Hepatic stellate cell (primary cell): Measurements from ENCODE around the gene LMOD3.

Source experiments
- DNase-seq: peaks from one replicate; pipeline ENCODE4 v3.0.0; 2011; ENCODE audit warnings: low spot score

LMOD3 gene

GRCh38 chr3:69091389-69092029 is 30.9 kb downstream of the LMOD3 start:
- DNase-seq, result no peak

DNA sequence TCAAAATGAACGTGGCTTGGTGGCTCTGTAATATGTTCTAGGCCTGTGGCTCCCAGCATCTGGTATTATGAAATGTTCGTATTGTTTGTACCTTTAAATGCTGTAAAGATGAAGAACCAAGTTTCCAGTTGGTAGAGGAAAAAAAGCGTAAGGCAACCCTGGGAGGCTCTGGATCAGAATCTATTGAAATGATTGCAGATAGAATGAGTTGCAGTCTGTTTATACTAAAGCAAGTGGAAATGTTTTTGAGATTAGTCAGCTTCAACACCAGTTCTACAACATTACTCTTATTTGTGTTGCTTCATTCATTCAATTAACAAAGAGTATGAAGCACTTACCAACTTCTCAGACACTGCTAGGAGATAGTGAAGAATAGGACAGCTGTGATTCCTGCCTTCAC is 32.4 kb downstream of the LMOD3 start:
- peak; percentile 33 for DNase-seq

- DNase-seq, result peak; percentile 17
Observed at GRCh38 chr3:69088063-69088462, 34.3 kb downstream of the LMOD3 start.

DNA sequence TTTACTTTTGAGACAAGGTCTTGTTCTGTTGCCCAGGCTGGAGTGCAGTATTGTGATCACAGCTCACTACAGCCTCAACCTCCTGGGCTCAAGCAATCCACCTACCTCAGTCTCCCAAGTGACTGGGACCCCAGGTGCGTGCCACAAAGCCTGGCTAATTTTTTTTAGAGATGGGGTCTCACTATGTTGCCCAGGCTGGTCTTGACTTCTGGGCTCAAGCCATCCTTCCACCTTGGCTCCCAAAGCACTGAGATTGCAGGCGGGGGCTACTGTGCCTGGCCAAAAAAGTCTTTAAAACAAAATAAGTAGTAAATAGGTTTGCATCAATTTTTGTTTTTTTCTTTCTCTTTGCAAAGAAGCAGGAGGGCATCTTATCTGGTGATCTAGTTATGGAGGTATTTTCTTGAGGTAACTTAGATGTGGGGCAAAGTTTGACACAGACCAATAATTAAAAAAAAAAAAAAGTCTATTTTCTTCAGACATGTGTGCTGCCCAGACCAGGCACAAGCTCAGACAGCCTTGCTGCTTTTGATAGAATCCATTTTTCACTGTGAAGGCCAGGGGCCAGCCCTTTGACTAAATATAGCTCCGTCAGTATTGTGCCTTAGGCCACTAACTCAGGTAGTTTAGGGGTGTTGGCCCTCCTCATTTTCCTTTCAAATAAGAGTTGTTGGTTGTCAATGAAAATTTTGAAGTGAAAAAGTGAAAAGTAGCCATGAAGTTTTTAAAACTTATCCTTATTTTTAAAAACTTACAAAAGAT is 35.2 kb downstream of the LMOD3 start:
- no peak for DNase-seq

GRCh38 chr3:69085833-69086722 is 36.3 kb downstream of the LMOD3 start:
- peak; percentile 32 for DNase-seq

DNA sequence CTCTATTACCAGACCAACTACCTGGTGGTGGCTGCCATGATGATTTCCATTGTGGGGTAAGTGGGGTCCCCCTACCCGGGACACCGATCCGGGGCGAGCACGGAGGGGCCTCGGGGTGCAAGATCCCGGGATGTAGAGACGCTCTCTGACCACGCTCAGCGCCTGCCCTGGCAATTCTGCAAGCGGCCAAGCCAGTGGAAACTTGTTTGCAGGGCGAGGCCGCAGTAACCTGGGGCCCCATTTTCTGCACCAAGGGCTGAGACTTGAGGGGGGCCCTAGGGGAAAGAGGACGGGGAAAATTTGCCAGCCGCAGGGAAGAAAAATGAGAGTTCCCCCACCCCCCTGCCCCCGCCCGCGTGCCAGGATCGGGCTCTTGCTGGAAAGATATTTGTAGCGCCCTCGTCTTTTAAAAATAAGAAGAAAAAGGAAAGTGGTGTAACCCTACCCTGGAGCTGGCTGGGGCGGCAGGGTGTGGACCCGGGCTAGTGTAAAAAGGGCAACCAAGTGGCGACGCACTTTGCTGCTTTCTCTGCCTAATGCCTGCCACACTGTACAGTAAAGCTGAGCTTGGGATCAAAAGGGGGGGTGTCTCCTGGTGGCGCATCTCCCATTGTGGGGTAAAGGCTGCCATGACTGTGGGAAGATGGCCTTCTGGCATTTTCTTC is 37.1 kb downstream of the LMOD3 start:
- DNase-seq, result peak; percentile 20

DNA sequence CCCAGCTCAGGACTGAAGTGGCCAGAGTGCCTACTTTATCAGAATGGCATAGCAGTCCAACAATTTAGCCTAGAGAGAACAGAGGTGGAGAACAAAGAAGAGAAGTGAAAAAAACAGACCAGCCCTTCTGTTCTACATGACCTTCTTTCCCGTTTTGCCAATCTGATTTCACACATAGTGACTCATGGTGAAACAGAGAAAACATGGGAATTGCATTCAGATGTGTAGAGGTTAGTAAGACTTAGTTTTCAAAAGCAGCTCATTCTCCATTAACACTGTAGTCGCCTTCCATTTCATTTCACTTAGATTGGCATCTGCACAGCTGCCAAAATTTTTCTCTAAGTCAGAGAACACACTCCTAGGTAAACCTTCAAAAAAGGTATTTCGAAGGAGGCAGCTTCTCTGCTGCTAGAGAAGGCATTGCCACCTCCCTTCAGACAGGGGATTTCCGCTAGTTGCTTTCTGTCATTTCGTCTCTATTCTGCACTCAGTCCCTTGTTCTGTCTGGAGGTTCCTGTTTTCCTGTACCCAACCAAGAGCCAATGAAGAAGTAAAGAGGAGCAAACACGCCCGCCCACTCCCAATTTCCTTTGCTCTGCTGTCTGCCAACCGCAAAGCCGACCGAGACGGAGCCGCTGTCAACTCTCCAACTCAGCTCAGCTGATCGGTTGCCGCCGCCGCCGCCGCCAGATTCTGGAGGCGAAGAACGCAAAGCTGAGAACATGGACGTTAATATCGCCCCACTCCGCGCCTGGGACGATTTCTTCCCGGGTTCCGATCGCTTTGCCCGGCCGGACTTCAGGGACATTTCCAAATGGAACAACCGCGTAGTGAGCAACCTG is 37.8 kb downstream of the LMOD3 start, which contains the start of gene ARL6IP5:
ARL6IP5 (plus strand) TSS at position 612 of the 842 bp plus-strand sequence; CDS start at position 723, 111 bp downstream.
- peak; percentile 62 for DNase-seq

DNA sequence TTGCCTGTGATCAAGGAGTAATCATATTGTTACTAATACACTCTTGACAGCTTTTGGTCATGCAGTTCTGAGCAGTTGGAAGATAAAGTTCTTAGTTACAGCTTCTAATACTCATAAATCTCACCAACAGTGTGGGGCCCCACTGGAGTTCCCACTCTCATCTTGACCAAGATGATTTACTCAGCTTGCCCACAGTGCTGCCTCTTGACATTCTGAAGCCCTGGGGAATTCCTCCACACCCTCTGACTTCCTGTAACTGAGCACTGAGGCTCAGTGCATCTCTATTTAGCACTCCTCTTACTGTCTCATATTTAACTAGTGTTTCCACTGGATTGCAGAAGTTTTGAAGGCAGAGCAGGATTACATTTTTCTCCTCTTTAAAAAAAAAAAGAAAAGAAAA is 39.6 kb downstream of the LMOD3 start:
- DNase-seq, result peak; percentile 54

- DNase-seq, result no peak
Observed at GRCh38 chr3:69082361-69082760, 40.0 kb downstream of the LMOD3 start.

DNA sequence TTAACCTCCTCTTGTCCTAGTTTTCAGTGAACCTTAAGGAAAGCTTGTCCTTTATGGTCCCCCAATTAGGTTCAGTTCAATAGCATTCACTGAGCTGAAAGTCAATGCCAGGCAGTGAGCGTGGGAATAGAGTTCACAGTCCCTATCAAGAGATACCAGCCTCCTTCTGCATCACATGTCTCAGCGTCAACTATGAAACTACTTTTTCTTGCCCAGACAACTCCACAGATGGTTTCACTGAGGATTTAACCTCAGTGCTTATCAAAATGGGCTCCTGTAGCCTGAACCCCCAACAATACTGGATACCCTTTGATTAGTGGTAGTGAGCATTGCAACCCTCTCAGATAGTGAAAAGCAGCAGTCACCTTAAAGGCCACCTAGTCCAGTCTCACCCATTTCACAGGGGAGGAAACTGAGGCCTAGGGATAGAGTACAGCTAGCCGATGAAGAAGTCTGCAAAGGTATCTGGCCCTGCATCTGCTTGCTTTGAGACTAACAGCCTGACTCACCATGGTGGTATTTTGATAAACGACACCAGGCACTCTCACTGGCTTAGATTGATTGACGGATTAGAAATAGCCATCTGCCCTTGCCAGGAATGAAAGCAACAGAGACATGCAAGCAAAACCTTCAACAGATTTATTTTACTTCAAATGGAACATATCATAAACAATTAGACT is 40.7 kb downstream of the LMOD3 start:
- no peak for DNase-seq

DNA sequence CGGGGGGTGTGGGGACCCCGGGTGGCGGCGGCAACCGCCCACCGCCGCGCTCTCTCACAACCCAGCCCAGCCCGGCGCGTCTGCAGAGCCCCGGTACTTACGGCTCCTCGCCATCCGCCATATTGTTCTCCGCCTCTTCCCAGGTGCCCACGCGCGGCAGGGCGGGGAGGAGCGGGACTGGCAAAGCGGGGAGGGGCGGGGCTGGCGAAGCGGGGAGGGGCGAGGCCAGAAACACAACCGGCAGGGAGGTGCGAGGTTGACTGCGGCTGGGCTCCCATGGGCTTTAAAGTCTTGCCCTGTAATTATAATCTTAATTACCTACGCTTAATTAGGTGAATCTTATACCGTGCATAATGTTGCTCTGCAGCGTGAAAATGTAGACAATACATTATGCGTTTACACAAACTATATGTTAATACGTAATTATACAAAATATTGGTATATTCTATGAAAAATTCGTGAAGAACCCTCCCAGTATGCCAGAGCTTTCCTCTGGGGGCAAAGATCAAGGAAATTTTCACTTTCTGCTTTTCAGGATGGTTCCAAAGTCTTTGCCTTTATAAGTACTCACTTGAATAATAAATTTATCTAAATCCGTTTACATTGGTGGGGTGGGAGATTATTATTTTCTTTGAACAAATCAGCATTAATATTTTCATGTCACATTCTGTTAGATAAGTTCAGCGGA is 42.0 kb downstream of the LMOD3 start, which contains the start of gene UBA3:
UBA3 (minus strand) TSS at position 133 of the 688 bp plus-strand sequence; CDS start at position 121, 12 bp downstream.
- peak; percentile 81 for DNase-seq

GRCh38 chr3:69079269-69080159 is 42.9 kb downstream of the LMOD3 start:
- DNase-seq, result peak; percentile 30

GRCh38 chr3:69072928-69073327 is 49.5 kb downstream of the LMOD3 start:
- DNase-seq, result no peak

GRCh38 chr3:69066121-69066520 is 56.3 kb downstream of the LMOD3 start:
- no peak for DNase-seq

- DNase-seq, result no peak
Observed at GRCh38 chr3:69065318-69065964, 57.0 kb downstream of the LMOD3 start.

GRCh38 chr3:69063636-69064035 is 58.8 kb downstream of the LMOD3 start:
- DNase-seq, result no peak

DNA sequence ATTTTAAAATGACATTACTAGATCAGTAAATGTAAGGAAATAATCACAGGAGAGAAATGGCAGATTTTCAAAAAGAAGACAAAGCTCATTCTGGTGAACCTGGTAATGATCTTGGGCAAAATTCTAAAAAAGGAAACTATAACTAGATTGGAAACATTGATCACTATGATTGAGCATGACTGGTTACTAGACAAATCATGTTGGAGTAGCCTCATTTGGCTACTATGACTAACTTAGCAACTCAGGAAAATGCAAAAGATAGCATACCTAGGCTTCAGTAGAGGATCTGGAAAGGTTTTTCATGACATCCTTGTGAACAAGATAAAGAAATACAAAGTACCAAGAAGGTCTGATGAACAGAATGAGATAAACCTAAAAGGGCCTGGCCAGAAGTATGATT is 62.7 kb downstream of the LMOD3 start:
- DNase-seq, result no peak

GRCh38 chr3:69058947-69059224 is 63.5 kb downstream of the LMOD3 start:
- no peak for DNase-seq
